HG03039 (cell line): Measurements from ENCODE around the gene EXOSC5.
A peak's percentile ranks its signal among the peaks of the same experiment; 100 is the strongest.
"Not testable (repeated sequence)": the region's sequence is repeated elsewhere in the genome, so short reads cannot be mapped to it uniquely, and the experiment has no call there.

Source experiments
- ATAC-seq: cut with Tn5 transposase; IDR thresholded peaks from one replicate; pipeline ENCODE4 v1.9.1; 2021; ENCODE audit warnings: mild to moderate bottlenecking, moderate library complexity; ENCODE audit not compliant: unreplicated experiment

Gene EXOSC5

DNA sequence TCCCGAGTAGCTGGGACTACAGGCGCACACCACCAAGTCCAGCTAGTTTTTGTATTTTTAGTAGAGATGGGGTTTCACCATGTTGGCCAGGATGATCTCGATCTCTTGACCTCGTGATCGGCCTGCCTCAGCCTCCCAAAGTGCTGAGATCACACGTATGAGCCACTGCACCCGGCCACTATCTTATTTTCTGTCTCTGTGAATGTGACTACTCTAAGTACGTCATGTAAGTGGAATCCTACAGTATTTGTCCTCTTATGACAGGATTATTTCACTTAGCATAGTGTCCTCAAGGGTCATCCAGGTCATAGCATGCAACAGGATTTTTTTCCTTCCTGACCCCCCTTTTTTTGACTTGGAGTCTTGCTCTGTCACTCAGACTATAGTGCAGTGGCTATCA lies 25.6 kb downstream of the EXOSC5 start:
- ATAC-seq = no peak

DNA sequence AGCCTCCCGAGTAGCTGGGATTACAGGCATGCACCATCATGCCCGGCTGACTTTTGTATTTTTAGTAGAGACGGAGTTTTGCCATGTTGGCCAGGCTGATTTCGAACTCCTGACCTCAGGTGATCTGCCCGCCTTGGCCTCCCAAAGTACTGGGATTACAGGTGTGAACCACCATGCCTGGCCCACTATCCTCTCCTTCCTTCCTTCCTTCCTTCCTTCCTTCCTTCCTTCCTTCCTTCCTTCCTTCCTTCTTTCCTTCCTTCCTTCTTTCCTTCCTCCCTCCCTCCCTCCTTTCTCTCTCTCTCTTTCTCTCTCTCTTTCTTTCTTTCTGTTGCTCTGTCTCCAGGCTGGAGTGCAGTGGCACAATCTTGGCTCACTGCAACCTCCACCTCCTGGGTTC lies 26.0 kb downstream of the EXOSC5 start:
- ATAC-seq = not testable (repeated sequence)

DNA sequence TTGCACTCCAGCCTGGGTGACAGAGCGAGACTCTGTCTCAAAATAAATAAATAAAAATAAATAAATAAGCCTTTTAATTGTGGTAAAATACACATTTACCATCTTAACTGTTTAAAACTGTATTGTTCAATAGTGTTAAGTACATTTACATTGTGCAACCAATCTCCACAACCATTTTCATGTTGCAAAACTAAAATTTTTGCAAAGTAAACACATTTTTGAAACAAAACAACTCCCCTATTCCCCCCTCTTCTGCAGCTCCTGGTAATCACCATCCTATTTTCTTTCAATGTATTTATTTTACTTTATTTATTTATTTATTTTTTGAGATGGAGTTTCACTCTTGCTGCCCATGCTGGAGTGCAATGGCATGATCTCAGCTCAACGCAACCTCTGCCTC lies 27.4 kb downstream of the EXOSC5 start:
- ATAC-seq = no peak

DNA sequence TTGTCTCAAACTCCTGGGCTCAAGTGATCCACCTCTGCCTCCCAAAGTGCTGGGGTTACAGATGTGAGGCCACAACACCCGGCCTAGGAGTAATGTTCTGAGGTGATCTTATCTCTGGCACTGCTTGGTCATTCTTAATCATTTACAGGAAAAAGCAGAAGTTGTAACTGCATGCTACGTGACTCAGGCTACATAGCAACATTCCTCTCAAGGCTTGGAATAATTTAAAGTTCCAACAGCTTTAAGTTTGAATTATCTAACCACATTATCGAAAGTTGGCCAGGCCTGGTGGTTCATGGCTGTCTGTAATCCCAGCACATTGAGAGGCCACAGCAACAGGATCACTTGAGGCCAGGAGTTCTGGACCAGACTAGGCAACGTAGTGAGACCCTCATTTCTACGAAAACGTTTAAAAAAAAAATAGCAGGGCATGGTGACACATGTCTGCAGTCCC lies 29.3 kb downstream of the EXOSC5 start:
- no peak for ATAC-seq

DNA sequence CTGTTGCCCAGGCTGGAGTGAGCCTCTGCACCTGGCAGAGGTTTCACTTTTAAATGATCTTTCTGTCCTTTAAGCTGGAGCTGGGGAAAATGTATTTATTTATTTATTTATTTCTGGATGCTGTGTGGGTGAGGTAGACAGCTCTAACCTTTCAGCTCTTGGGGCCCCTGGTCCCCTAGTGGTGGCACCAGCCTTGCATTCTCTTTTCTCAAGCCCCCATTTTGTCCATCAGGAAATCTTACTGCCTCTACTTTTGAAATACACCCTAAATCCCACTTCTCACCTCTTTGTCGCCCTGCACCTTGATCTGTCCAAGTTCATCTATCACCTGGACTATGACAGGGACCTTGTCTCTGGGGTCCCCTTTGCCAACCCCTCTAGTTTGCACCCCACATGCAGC lies 31.1 kb downstream of the EXOSC5 start:
- ATAC-seq = no peak

DNA sequence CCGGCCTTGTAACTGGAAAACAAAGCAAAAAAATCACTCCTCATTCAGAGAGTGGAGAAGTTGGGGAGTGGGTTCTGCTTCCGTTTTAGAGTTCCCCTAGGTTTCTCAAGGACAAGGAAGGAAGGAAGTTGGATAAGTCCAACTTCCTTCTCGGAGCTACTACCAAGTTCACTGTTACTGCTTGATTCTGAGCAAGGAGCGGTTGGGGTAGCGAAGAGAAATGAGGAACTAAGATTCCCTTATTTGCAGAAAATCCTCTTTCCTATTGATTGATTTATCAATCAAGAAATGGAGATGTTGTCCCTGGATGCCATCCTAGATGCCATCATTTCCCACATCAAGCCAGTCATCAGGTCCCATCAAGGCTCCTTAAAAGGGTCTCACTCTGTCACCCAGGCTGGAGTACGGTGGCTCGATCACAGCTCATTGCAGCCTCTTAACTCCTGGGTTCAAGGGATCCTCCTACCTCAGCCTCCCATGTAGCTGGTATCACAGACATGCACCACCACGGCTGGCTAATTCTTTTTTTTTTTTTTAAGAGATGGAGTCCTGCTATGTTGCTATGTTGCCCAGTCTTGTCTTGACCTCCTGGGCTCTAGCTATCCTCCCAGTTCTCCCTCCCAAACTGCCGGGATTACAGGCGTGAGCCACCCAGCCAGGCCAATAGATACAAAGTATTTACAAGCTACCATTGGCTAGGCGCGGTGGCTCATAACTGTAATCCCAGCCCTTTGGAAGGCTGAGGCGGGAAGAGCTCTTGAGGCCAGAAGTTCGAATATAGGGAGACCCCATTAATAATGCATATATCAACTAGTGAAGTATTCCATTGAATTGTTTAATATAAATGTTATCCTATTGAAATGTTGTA lies 32.4 kb downstream of the EXOSC5 start:
- ATAC-seq = no peak

DNA sequence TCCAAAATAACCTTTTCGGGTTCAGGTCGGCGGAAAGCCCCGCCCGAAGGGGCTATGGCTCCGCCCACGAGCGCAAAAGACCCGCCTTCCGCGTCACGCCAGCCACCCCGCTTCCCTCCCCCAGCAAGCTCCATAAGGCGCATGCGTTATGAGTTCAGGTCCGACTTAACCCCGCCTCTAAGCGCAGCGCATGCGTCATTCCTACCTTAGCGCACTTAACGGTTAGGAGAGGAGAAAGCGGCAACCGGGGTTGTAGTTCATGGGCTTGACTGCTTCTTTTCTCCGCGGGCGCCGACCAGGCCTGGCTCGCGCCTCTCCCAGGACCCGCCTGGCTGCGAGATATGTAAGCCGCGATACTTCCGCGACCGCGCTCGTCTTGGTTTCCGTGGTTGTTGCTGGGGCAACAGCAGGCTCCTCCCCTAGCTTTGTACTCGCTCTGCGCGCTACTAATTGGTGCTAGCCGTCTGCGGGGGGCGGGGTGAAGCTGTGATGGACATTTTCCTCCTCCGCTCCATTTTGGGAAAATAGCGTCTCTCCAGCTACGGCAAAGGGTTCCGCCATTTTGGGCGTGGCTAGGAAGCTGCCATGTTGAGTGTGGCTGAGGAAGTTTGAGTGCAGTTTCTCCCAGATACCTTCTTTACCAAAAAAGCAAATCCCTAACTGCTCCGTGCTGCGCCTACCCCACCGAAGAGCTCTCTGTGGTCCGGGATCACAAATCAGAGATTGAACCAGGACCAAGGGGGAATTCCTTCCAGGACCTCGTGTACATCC lies 33.2 kb downstream of the EXOSC5 start, which contains the start of gene B9D2:
B9D2 (minus strand) TSS at position 397 of the 771 bp plus-strand sequence. CDS start 630 bp downstream, outside the sequence.
- ATAC-seq = peak; percentile 79

DNA sequence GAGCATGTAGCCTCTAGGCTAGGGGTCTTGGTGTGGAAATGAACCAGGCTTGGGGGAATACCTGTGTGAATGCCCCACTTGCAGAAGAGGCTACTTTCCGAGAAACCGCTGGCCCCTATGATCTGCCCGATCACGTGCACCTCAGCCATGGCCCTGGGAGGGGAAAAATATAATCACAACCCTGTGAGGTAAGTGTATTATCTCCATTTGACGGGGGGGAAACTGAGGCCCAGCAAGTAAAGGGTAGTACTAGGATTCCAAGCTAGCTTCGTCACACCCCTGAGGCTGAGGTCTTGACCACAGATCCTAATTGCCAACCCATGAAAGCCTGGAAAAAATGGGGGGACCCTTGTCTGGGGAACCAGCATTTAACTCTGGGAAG lies 33.8 kb downstream of the EXOSC5 start:
- no peak for ATAC-seq

DNA sequence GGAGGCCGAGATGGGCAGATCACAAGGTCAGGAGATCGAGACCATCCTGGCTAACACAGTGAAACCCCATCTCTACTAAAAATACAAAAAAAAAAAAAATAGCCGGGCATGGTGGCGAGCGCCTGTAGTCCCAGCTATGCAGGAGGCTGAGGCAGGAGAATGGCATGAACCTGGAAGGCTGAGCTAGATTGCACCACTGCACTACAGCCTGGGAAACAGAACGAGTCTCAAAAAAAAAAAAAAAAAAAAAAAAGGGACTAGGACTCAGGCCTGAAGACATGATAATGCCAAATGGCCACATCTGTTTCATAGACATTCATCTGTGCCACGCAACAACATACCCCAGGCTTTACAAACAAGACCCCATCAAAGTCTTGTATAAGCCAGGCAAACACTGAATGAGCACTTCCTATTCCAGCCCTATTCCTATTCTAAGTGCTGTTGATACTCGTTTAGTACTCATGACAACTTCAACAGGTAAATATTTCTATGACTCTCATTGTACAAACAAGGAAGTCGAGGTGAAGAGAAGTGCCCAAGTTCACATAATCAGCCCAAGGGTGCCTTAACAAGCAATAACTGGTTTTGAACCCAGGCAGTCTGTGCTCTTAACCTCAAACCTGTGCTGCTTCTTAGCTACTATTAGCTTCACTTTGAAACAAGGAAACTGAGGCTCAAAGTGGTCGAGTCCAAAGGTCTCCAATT lies 34.9 kb downstream of the EXOSC5 start:
- ATAC-seq = no peak

DNA sequence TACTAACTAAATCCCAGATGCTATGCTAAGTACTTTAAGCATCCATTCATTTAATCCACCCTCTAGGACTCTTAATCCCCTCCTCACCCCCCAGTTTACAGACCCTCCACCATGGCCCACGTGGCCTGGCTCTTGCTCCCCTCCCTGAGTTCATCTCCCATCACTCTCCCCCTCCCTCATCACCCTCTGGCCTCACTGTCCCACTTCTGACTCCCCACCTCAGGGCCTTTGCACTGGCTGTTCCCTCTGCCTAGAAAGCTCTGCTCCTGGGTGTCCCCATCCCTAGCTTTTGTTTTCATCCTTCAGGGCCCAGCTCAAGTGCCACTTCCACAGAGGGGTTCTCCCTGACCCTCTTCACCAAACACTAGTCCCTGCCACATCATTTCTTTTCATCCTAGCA lies 37.4 kb downstream of the EXOSC5 start:
- no peak for ATAC-seq

DNA sequence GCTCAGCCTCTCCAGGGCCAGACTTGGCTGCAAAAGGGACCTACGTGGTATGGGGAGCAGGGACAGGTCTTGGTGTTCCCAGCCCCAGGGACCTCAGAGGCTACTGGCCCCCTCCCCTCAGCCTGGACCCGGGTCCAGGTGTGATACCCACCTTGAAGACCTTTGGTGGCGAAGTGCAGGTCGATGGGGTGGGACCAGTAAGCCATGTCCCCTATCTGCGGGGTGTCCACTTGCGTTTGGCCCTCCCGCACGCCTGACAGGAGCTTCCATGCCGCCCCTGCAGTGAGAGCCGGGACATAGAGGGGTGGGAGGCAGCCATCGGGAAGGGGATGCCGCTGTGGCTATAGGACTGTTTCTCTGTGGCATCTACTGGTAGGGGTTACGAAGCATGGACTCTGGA lies 39.4 kb downstream of the EXOSC5 start:
- no peak for ATAC-seq

DNA sequence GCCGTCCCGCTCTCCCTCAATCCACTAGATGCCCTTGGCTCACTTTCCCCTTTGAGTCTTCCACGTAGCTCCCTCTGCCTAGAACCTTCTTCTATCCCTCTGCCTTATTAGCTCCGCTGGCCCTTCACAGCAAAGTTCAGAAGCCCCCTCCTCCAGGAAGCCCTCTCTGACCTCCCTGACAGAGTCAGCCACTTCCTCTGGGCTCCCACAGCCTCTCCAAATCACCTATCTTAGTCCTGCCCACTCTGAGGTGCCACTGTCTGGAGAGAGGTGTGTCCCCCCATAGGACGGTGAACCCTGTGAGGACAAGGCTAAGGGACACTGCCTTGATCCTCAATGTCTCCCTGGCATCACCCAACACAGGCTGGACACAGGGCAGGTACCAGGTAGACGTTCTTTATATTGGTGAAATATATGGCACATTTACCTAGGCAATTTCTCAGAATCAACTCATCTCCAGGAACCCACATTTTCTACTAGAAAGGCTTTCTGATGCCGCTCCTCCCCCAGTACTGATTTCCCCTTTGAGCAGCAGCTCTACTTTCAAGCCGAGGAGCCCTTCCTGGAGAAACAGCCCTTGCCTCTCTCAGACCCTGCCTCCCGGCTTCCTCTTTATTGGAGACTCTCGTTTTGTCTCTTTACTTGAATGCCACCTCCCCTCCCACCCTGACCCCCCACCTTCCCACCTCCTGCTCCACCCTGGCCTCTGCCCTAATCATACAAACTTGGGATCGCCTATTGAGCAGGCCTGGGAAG lies 40.0 kb downstream of the EXOSC5 start:
- no peak for ATAC-seq

DNA sequence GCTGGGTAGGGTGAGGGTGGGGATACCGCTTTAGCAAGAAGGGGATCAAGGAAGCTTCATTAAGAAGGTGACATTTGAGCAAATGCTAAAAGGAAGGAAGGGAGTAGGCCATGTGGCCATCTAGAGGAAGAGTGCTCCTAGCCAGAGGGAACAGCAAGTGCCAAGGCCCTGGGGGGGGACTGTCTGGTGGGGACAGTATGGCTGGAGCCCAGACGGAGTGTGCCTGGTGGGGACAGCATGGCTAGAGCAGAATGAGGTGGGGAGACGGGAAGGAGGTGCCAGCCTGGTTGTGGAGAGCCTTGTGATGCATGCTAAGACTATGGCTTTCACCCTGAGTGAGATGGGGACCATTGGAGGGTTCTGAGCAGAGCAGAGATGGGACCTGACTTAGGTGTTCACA lies 41.4 kb downstream of the EXOSC5 start:
- ATAC-seq = no peak

DNA sequence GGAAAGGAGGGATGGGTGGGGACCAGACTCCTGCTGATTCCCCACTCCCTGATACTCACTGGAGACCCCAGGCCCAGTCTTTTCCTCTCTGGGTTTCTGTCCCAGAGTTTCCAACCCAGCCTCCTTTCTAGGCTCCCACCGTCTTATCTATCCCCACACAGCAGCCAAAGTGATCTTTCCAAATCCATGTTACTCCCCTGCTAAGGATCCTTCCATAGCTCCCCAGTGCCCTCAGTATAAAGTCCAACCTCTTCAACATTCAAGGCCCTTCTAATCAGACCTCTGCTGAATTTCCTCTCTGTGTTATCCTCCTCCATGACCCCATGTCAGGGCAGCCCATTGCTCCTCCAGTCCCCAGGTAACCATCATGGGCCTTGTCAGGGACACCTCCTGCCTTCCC lies 42.1 kb downstream of the EXOSC5 start:
- ATAC-seq = no peak

DNA sequence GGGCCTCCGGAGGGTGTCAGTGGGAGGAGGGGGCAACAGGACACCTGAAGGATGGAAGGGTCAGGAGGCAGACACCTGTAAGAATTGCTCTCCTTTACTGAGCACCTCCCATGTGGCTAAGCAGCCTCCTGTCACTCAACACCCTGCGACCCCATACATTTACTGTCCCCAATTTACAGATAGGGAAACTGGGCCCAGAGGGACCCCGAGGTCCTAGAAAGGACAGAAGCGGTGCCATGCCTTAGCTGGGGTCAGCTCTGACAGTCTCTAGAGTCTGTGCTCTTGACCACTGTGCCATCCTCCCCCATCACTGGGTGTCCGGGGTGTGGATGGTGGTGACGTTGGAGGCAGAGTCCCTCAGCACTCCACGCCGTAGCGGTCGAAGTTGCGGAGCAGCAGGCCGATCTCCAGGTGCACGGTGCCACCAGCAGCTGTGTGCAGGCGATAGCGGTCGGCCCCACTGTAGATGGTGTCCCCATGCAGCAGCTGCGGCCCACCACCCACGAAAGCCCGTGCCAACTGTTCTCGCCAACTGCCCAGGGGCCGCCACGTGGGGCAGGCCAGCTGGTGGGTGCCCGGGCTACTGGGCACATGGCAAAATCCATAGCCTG lies 42.7 kb downstream of the EXOSC5 start:
- ATAC-seq = no peak

DNA sequence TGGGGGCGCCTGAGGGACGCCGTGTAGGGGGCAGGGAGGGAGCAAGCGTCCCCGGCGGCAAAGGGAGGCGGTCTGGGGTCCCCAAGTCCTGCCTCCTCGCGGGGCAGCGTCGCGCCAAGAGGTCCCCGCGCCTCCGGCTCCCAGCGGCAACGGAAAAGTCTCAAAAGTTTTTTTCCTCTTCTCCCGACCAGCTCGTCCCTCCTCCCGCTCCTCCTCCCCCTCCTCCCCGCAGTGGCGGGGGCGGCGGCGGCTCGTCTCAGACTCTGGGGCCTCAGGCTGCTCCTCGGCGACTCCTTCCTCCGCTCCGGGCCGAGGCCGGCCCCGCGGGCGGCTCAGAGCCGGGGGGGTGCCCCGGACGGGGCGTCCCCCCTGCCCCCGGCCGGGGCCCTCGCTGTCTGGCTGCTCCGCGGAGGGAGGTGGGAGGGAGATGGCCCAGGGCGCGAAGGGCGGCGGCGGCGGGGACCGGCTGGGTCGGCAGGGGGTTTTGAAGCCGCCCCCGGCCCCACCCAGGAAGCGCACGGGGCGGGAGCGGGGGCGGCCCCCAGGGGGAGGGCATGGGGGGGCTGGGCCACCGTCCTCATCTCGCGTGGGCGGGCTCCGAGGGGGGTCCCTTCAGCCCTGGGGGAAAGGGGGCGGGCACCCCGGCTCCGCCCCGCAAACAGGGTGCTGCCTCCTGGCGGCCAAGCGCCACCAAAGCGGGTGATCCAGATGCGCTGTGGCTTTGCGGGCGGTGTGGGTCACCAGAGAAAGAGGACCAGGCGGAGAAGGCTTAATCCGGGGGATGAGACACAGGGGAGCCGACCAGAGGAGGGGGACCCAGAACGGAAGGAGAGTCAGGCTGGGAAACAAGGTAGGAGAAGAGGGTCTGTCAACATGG lies 43.5 kb downstream of the EXOSC5 start, which contains the start of gene TGFB1:
TGFB1 (minus strand) TSS at position 457 of the 877 bp plus-strand sequence. CDS start 878 bp downstream, outside the sequence.
- ATAC-seq = peak; percentile 46

DNA sequence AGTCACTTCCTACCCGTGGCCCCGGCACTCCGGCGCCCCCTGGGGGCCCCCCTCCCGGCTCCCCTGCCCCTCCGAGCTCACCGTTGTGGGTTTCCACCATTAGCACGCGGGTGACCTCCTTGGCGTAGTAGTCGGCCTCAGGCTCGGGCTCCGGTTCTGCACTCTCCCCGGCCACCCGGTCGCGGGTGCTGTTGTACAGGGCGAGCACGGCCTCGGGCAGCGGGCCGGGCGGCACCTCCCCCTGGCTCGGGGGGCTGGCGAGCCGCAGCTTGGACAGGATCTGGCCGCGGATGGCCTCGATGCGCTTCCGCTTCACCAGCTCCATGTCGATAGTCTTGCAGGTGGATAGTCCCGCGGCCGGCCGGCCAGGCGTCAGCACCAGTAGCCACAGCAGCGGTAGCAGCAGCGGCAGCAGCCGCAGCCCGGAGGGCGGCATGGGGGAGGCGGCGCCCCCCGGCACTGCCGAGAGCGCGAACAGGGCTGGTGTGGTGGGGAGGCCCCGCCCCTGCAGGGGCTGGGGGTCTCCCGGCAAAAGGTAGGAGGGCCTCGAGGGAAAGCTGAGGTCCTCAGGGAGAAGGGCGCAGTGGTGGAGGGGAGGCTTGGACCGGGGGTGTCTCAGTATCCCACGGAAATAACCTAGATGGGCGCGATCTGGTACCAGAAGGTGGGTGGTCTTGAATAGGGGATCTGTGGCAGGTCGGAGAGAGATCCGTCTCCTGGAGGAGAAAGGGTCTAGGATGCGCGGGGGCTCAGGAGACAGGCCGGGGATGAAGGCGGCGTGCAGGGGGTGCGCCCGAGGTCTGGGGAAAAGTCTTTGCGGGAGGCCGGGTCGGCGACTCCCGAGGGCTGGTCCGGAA lies 44.3 kb downstream of the EXOSC5 start:
- ATAC-seq = no peak

DNA sequence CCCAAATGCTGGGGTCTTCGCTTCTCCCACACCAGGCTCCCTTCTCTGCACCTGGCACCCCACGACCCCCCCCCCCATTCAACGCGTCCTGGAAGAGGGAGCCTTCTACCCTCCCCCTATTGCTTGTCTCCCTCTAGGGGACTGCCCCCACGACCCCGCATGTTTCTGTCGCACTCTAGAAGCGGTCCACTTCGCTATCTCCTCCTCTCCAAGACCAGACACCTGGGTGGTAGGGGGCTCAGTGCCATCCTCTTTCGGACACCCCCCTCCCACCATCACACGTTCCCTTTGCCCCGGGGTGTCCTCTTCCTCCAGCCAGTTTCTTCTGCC lies 44.9 kb downstream of the EXOSC5 start:
- ATAC-seq = no peak
